DMS114 treated with DMSO at 0.1 percent for 48 hours (cell line): ENCODE measurements around the gene PKN3.

Experiments
- DNase-seq: peaks from one replicate; lab custom pipeline; 2025; ENCODE audit not compliant: unreplicated experiment; lab: John Stamatoyannopoulos, UW

PKN3 gene

GRCh38 chr9:128735373-128735772 lies 33.1 kb downstream of the PKN3 start:
- DNase-seq = no peak

GRCh38 chr9:128742401-128742800 lies 40.1 kb downstream of the PKN3 start:
- no peak for DNase-seq

- DNase-seq = no peak
Measured at GRCh38 chr9:128743421-128743820, 41.1 kb downstream of the PKN3 start.

- no peak for DNase-seq
Measured at GRCh38 chr9:128747241-128747640, 44.9 kb downstream of the PKN3 start.

GRCh38 chr9:128750926-128751595 lies 48.8 kb downstream of the PKN3 start:
- no peak for DNase-seq

GRCh38 chr9:128753627-128754026 lies 51.3 kb downstream of the PKN3 start:
- no peak for DNase-seq

GRCh38 chr9:128757602-128758001 lies 55.3 kb downstream of the PKN3 start:
- DNase-seq = no peak

GRCh38 chr9:128762671-128763449 lies 60.6 kb downstream of the PKN3 start:
- DNase-seq = no peak

GRCh38 chr9:128764361-128764760 lies 62.1 kb downstream of the PKN3 start:
- no peak for DNase-seq

GRCh38 chr9:128765499-128765898 lies 63.2 kb downstream of the PKN3 start:
- DNase-seq = no peak

- DNase-seq = no peak
Measured at GRCh38 chr9:128768606-128769005, 66.3 kb downstream of the PKN3 start.
